CD4-positive, alpha-beta T cell treated with Interleukin-6 for 4 hours (primary cell): ENCODE data around the gene C21orf58.
A peak's percentile ranks its signal among the peaks of the same experiment; 100 is the strongest.
"Not testable (repeated sequence)": the region's sequence is repeated elsewhere in the genome, so short reads cannot be mapped to it uniquely, and the experiment has no call there.

Experiments
- DNase-seq: peaks from one replicate; pipeline ENCODE4 v3.0.0-alpha.2; 2020; ENCODE audit warnings: mixed read lengths

Gene C21orf58

DNA sequence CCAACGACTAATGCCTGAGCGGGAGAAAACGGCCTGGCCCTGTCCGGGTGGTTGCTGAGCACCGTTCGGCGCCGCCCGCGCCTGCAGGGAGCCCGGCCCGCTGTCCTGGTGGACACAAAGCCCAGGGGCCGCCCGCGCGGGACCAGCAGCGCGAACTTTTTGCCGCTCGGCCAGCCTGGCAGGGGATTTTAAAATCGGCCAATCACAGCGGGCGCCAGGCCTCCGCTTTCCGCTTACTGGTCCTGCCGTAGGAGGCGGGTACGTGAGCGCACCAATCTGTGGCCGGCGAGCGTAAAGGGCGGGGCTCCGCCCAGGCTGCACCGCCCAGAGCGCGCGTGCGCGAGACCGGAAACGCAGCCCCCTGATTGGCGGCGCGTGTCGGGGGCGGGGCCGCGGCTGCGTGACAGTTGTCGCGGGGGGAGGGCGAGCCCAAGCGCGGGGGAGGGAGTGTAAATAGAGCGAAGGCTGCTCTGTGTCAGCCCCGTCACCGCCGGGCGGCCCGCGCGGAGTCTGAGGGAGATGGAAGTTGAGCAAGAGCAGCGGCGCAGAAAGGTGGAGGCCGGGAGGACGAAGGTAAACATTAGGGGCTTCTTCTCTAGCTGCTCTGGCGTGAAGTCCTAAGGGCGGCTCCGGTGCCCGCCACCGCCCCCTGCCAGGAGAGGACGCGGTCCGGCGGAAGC lies at the start of gene C21orf58, which contains the start of gene PCNT:
C21orf58 (minus strand) TSS at position 161 of the 680 bp plus-strand sequence. CDS start 1,132 bp downstream, outside the sequence.
PCNT (plus strand) TSS at position 447 of the 680 bp plus-strand sequence; CDS start at position 520, 73 bp downstream.
- DNase-seq: peak; percentile 98

GRCh38 chr21:46372947-46373346 lies 49.3 kb upstream of the C21orf58 start:
- not testable (repeated sequence) for DNase-seq

- no peak for DNase-seq
Measured at GRCh38 chr21:46372014-46372485, 48.4 kb upstream of the C21orf58 start.

GRCh38 chr21:46371204-46372013 lies 47.7 kb upstream of the C21orf58 start:
- DNase-seq: no peak

GRCh38 chr21:46369520-46370235 lies 46.0 kb upstream of the C21orf58 start:
- no peak for DNase-seq

DNA sequence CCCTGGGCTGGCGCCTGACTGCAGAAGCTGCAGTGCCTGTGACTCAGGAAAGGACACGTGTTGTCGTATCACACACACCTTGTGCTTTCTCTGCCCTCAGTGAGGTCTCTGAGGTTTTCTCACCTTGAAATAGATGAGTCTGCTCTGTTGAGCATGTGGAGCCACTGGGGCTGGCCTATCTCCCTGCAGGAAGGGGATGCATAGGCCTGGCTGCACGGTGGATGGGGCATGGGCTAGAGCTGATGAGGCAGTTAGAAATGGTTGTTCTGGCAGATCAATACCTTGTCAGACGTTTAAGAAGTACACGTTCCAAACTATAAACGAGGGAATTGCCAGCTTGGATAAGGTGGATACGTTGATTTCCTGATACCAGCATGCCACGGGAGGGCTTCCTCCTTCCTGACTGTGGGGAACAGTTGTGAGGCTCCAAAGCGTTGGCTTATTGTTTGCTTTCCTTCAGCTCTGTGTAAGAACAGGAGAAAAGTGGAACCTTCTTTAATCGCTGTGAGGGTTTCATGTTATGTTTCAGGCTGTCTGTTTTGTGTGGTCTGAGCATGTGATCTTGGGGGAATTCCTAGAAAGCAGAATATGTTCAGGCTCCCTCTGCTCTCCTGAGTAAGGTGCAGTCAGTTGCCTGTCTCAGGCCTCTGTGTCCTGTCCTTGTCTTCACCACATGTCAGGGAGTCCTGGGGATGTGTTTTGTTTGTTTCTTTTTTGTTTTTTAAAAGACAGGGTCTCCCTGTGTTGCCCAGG lies 45.0 kb upstream of the C21orf58 start:
- peak; percentile 34 for DNase-seq

GRCh38 chr21:46366966-46367365 lies 43.3 kb upstream of the C21orf58 start:
- DNase-seq: no peak

DNA sequence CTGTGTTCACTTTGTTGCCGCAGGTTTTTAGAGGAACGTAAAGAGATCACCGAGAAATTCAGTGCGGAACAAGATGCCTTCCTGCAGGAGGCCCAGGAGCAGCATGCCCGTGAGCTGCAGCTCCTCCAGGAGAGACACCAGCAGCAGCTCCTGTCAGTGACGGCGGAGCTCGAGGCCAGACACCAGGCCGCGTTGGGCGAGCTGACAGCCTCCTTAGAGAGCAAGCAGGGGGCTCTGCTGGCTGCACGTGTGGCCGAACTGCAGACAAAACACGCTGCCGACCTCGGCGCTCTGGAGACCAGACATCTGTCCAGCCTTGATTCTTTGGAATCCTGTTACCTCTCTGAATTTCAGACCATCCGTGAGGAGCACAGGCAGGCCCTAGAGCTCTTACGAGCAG lies 42.9 kb upstream of the C21orf58 start:
- no peak for DNase-seq

GRCh38 chr21:46366091-46366490 lies 42.4 kb upstream of the C21orf58 start:
- DNase-seq: no peak

DNA sequence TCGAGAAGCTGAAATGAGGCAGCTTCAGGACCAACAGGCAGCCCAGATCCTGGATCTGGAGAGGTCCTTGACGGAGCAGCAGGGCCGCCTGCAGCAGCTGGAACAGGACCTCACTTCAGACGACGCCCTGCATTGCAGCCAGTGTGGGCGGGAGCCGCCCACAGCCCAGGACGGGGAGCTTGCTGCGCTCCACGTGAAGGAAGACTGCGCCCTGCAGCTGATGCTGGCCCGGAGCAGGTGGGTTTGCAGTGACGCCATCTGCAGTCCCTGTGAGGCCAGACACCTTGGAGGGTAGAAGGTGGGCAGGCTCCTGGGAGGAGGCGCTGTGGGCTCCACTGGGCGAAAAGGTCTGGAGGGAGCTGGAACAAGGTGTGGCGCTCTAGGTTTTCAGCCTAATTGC lies 40.0 kb upstream of the C21orf58 start:
- no peak for DNase-seq

DNA sequence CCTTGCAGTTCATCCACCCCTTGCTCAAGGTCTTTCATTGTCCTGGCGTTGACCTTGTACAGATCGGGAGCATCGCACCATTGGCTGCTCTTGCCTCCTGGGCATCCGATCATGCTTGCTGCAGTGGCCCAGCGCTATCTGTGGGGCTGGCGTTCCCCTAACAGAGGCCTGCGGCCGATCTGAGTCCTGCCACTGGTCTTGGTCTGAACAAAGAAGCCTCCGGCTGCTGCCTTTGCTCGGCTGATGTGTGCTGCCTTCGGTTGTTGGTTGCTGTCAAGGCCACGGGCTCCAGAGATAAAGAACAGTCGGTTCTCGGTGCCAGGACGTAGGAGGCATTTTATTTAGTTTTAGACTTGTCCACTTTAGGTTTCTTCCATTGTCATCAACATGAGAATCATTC lies 39.3 kb upstream of the C21orf58 start:
- no peak for DNase-seq

DNA sequence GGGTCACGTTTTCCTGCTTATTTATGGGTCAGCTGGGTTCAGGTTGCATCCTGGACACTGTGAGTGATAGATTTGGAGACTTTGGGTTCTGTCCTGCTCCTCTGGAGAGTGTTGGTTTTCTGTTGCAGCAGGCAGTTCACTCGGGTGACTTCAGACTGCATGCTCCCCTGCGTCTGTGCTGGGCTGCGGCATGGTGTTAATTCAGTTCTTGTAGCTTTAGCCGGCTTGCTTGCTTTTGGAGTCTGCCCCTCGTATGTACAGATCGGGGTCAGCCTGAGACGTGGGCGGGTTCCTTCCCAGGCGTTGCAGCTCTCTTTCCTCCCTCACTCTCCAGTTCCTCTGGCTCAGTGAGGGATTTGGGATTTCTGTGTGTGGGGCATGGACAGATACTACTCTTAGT lies 38.3 kb upstream of the C21orf58 start:
- DNase-seq: no peak

GRCh38 chr21:46361176-46361575 lies 37.5 kb upstream of the C21orf58 start:
- DNase-seq: no peak

DNA sequence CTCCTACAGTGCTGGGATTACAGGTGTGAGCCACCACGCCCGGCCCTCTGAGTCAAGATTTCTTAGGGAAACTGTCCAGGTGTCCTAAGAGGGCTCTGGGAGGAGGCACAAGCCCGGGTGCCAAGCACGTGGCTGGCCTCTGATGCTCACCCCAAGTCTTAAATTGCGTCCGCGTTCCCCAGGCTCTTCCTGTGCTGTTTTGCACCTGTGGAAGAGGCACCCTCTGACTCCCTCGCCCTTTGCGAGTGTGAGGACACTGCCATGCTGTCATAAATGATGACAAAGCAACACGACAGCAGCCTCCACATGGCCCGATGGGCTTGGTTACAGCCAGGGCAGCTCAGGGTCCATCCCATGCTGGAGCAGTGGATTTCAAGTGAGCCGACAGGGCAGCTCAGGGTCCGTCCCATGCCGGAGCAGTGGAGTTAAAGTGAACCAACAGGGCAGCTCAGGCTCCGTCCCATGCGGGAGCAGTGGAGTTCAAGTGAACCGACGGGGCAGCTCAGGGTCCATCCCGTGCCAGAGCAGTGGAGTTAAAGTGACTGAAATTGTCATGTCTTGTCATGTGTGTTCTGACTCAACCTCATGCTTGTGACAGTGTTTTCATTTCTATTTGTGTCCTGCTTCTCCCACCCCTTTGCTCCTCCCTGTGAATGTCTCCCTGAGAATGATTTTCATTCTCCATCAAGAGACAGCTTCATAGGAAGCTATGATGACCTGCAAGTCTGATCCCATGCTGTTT lies 34.2 kb upstream of the C21orf58 start:
- DNase-seq: no peak

GRCh38 chr21:46357335-46357604 lies 33.6 kb upstream of the C21orf58 start:
- no peak for DNase-seq

DNA sequence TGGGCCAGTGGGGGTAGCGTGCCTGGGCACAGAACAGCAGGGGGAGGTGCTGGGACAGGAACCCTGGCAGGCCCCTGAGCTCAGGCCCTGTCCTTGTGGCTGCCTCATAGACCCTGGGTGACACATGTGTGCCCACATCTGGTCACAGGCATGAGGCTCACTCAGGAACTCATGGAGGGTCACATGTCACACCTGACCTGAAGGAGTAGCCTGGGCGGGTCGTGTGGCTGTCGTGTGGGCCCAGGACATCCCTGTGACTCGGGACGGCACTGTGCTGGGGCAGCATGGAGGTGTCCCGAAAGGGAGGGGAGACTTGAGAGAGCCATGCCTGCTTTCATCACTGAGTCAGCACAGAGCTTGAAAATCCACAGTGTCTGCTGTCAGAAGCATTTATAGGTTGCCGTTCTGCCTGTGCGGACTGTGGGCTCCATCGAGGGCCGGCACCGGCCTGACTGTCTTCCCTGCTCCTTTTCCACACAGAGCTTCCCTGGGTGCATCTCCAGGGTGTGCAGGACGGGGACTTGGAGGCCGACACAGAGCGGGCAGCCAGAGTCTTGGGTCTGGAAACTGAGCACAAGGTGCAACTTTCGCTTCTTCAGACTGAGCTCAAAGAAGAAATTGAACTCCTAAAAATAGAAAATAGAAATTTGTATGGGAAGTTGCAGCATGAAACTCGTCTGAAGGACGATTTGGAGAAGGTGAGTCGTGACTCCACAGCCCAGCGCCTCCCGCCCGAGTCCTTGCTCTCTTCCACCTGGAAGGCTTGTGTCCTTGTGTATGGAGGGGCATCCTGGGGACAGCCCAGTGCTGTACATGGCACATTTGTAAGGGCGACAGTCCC lies 33.0 kb upstream of the C21orf58 start:
- DNase-seq: no peak

DNA sequence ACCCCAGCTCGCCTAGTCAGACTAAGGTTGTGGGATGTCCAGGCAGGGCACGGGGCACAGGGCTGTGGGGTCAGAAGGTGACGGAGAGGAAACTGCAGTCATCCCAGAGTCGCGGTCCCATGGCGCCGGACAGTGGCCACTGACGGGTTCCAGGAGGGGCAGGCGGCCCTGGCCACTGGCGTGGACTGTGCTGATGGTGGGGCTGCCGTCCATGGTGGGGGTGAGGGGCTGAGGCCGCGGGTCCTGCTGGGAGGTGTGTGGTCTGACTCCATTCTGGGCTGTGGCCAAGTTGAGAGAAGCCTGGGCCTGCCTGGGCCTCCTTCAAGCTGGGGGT lies 32.3 kb upstream of the C21orf58 start:
- no peak for DNase-seq

DNA sequence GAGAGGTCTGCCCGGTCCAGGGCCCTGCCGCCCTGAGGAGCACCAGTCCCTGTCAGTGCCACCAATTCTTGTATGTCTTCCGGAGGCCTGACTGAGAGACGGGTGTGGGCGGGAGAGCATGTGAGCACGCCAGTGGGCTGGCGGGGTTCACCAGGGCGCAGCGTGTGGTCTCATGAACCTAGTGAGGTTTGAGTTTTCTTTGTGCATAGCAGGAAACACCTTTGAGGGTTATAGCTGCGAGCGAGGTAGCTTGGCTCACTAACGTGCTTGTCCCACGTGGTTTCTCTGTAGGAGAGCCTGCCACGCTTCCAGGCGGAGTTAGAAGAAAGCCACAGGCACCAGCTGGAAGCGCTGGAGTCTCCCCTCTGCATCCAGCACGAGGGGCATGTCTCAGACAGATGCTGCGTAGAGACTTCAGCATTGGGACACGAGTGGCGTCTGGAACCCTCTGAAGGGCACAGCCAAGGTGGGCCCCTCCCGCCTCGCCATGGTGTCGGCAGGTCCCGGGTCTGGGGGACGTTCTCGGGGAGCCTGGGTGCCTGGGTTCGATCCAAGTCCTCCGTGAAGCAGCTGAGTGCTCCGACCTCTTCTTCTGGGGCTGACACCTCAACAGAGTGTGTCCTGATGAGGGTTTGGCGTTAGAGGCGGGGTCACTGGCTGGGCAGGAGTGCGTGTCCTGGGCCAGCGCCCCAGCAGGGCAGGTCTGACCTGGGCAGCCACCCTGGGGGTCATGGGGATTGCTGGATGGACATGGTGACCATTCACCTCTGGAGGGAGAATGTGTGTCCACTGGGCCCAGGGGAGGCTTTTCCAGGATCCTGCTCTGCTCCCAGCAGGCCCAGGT lies 31.7 kb upstream of the C21orf58 start:
- no peak for DNase-seq

DNA sequence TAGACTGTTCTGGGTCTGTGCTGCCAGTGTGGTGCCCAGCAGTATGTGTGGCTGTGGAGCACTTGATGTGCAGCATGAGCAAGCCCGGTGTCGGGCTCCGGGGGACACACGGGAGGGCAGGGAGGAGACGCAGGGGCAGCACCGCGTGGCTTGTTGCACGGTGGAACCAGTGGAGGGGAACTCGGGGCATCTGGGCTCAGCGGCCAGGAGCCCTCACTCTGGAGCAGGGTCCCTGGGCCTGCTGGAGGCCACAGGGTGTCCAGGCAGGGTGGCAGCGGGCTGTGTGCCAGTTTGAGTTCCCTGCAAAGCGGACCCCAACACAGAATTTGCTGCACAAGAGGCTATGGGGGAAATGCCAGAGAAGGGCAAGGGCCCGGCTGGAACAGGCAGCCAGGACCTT lies 30.8 kb upstream of the C21orf58 start:
- DNase-seq: no peak

GRCh38 chr21:46354046-46354445 lies 30.4 kb upstream of the C21orf58 start:
- no peak for DNase-seq
